ENCODE measurements around the gene RPL31.

RPL31 gene

GRCh38 chr2:100987536-100987935 lies 14.6 kb upstream of the RPL31 start:
- Histone ChIP-seq H3K36me3 (replicated peaks) (peaks cover 24% of the 10 kb centered on the region), H3K27ac (no peak overlapping the region), H3K27me3 (replicated peaks) (no peaks in the 10 kb centered on the region), H3K4me3 (ENCODE audit: low read depth, low read length) (no peak overlapping the region)
- DNase-seq = no peak
- no peak for TF ChIP-seq CTCF (IDR thresholded peaks at IDR 0.05; ENCODE audit: low read depth, low read length, missing control alignments)
- in situ Hi-C loops (cut with HindIII; ENCODE audit: low pct_ligation_motif_present, low sequenced_read_pairs) = no loop called here

- H3K27me3 ChIP-seq (replicated peaks) = no peaks in the 10 kb centered on the region
- no peak overlapping the region for H3K27ac ChIP-seq
These were observed 14.1 kb upstream of the RPL31 start for GRCh38 chr2:100987974-100988373.

GRCh38 chr2:100988630-100989417 lies 13.3 kb upstream of the RPL31 start:
- peak; percentile 26 for DNase-seq
- no peak for TF ChIP-seq CTCF (IDR thresholded peaks at IDR 0.05; ENCODE audit: low read depth, low read length, missing control alignments)
- Histone ChIP-seq H3K4me3 (ENCODE audit: low read depth, low read length) (no peak overlapping the region), H3K36me3 (replicated peaks) (peaks cover 19% of the 10 kb centered on the region), H3K27ac (no peak overlapping the region), H3K27me3 (replicated peaks) (no peaks in the 10 kb centered on the region)
- in situ Hi-C loops (cut with HindIII; ENCODE audit: low pct_ligation_motif_present, low sequenced_read_pairs) = no loop called here

More at GRCh38 chr2:100987974-100988373, 14.1 kb upstream of the RPL31 start:
- H3K36me3 ChIP-seq (replicated peaks) = peaks cover 23% of the 10 kb centered on the region
- no peak for DNase-seq
- no peak for TF ChIP-seq CTCF (IDR thresholded peaks at IDR 0.05; ENCODE audit: low read depth, low read length, missing control alignments)
- in situ Hi-C loops (cut with HindIII; ENCODE audit: low pct_ligation_motif_present, low sequenced_read_pairs) = no loop called here
- no peak overlapping the region for H3K4me3 ChIP-seq (ENCODE audit: low read depth, low read length)

GRCh38 chr2:100989666-100990065 lies 12.4 kb upstream of the RPL31 start:
- DNase-seq = no peak
- in situ Hi-C loops (cut with HindIII; ENCODE audit: low pct_ligation_motif_present, low sequenced_read_pairs) = no loop called here
- H3K27ac ChIP-seq = no peak overlapping the region
- peaks cover 24% of the 10 kb centered on the region for H3K36me3 ChIP-seq (replicated peaks)
- no peak overlapping the region for H3K4me3 ChIP-seq (ENCODE audit: low read depth, low read length)
- TF ChIP-seq CTCF (IDR thresholded peaks at IDR 0.05; ENCODE audit: low read depth, low read length, missing control alignments) = no peak
- no peaks in the 10 kb centered on the region for H3K27me3 ChIP-seq (replicated peaks)

GRCh38 chr2:100990166-100990565 lies 11.9 kb upstream of the RPL31 start:
- Histone ChIP-seq H3K27ac (no peak overlapping the region), H3K4me3 (ENCODE audit: low read depth, low read length) (no peak overlapping the region), H3K36me3 (replicated peaks) (peaks cover 26% of the 10 kb centered on the region), H3K27me3 (replicated peaks) (no peaks in the 10 kb centered on the region)
- no peak for TF ChIP-seq CTCF (IDR thresholded peaks at IDR 0.05; ENCODE audit: low read depth, low read length, missing control alignments)
- no peak for DNase-seq
- in situ Hi-C loops (cut with HindIII; ENCODE audit: low pct_ligation_motif_present, low sequenced_read_pairs) = no loop called here
